Hair follicular keratinocyte (primary cell): ENCODE measurements around the gene SRD5A2. TPM values are rescaled to one million over a fixed set of nuclear protein-coding genes. Genes with fewer than 3 reads are reported as not detected.

ENCODE experiments used
- total RNA-seq: library from RNA; depleted of rRNA; stranded (reverse); fragments of >200 nt; gene quantifications from 2 replicates; pipeline ENCODE4 v1.2.3, GENCODE V29; 2015

Gene SRD5A2
- total RNA-seq: not detected in 2 replicates

GRCh38 chr2:31580321-31581117 lies at the start of gene SRD5A2:
Gene SRD5A2, minus strand, starts transcription at chr2:31580938. Its CDS starts 38 bp downstream, at chr2:31580900.

Other genes starting within 250 kb of the SRD5A2 start
- gene XDH, start 166.2 kb downstream of the SRD5A2 start, total RNA-seq: 33.5 and 87.8 TPM in 2 replicates